Upper lobe of left lung (tissue), 6 donors: ENCODE data around the gene ACY1. TPM values are rescaled to one million over a fixed set of nuclear protein-coding genes. Genes with fewer than 3 reads are reported as not detected.

Experiments used
- small RNA-seq, 4 donors: library from RNA; depleted of rRNA; stranded (forward); fragments of <200 nt; gene quantifications; one replicate each; pipeline ENCODE3, GENCODE V24; 2016
- total RNA-seq, 6 donors: library from RNA; depleted of rRNA in 4 of 6; stranded (reverse); fragments of >200 nt in 4 of 6; gene quantifications; one replicate each; pipeline versions ENCODE4 v1.1.0 to v1.2.1, GENCODE V29; 2016 to 2021
- donor health status: DM: no; HTN: no; CAD: no; lungs with moderate emphysema.
- donor health status: DM: no; HTN: yes; CAD: no; lungs with severe emphysema.

The ACY1 gene
- total RNA-seq, 6 donors from 2014 or later: 17.4 to 65.0 (median 35.9) TPM

Small RNA genes lying within 50 kb of the gene (small RNA-seq; reads per million reads assigned to genes)
- 0 reads per million in 4 donors for gene AC115284.1

Other genes with a start within 250 kb of the ACY1 start
- gene IQCF6, start 204.3 kb upstream of the ACY1 start, total RNA-seq: not detected
- not detected for gene IQCF2, start 121.9 kb upstream of the ACY1 start, total RNA-seq
- gene IQCF5, start 107.9 kb upstream of the ACY1 start, total RNA-seq: not detected
- gene IQCF1, start 80.2 kb upstream of the ACY1 start, total RNA-seq: not detected
- gene RRP9, start 41.6 kb upstream of the ACY1 start, total RNA-seq: 10 to 100 TPM; 10.7 to 30.4 (median 19.8) TPM
- 10 to 100 TPM; 23.0 to 80.7 (median 35.7) TPM for gene PARP3, start 41.2 kb upstream of the ACY1 start, total RNA-seq
- not detected for gene GPR62, start 28.2 kb upstream of the ACY1 start, total RNA-seq
- gene PCBP4, start 16.1 kb upstream of the ACY1 start, total RNA-seq: 10 to 100 TPM; 22.7 to 53.4 (median 37.7) TPM
- gene ABHD14B, start 9.5 kb upstream of the ACY1 start, total RNA-seq: 10 to 100 TPM; 35.6 to 62.6 (median 50.0) TPM
- 10 to 100 TPM; 15.7 to 44.5 (median 26.3) TPM for gene ABHD14A, start 8.5 kb upstream of the ACY1 start, total RNA-seq
- 1,000 to 10,000 TPM in 1 of 6 donors, 100 to 1,000 TPM in 5; 306 to 1,159 (median 770) TPM for gene RPL29, start 12.4 kb downstream of the ACY1 start, total RNA-seq
- 10 to 100 TPM; 24.1 to 49.1 (median 35.3) TPM for gene DUSP7, start 73.0 kb downstream of the ACY1 start, total RNA-seq
- gene POC1A, start 170.9 kb downstream of the ACY1 start, total RNA-seq: 1 to 10 TPM; 1.0 to 4.2 (median 2.8) TPM
- gene ALAS1, start 214.6 kb downstream of the ACY1 start, total RNA-seq: 10 to 100 TPM; 53.2 to 97.3 (median 74.0) TPM
- 1 to 10 TPM in 1 of 6 donors, under 1 TPM in 1, not detected in 4; 0.29 to 1.1 TPM for gene TLR9, start 242.1 kb downstream of the ACY1 start, total RNA-seq